SK-N-DZ (cell line): ENCODE data around the gene P4HA2.
A peak's percentile ranks its signal among the peaks of the same experiment; 100 is the strongest.
"Not testable (repeated sequence)": the region's sequence is repeated elsewhere in the genome, so short reads cannot be mapped to it uniquely, and the experiment has no call there.

Experiments used
- DNase-seq: peaks from one replicate; pipeline ENCODE4 v3.0.0-alpha.2; 2015; ENCODE audit warnings: low spot score

P4HA2 gene

GRCh38 chr5:132199116-132199680 lies 28.5 kb downstream of the P4HA2 start:
- DNase-seq = peak; percentile 63

GRCh38 chr5:132198571-132198970 lies 29.1 kb downstream of the P4HA2 start:
- no peak for DNase-seq

GRCh38 chr5:132195727-132196126 lies 31.9 kb downstream of the P4HA2 start:
- DNase-seq = no peak

- DNase-seq = no peak
Observed at GRCh38 chr5:132193165-132193694, 34.4 kb downstream of the P4HA2 start.

GRCh38 chr5:132190161-132190817 lies 37.4 kb downstream of the P4HA2 start:
- peak; percentile 82 for DNase-seq

- DNase-seq = no peak
Observed at GRCh38 chr5:132184588-132184987, 43.1 kb downstream of the P4HA2 start.

- DNase-seq = no peak
Observed at GRCh38 chr5:132183723-132184122, 43.9 kb downstream of the P4HA2 start.

GRCh38 chr5:132182359-132183040 lies 45.2 kb downstream of the P4HA2 start:
- no peak for DNase-seq

GRCh38 chr5:132181011-132181629 lies 46.5 kb downstream of the P4HA2 start:
- DNase-seq = no peak

GRCh38 chr5:132180134-132180745 lies 47.4 kb downstream of the P4HA2 start:
- DNase-seq = peak; percentile 41

GRCh38 chr5:132179405-132179804 lies 48.2 kb downstream of the P4HA2 start:
- no peak for DNase-seq

GRCh38 chr5:132177691-132178149 lies 49.9 kb downstream of the P4HA2 start:
- DNase-seq = no peak

- no peak for DNase-seq
Observed at GRCh38 chr5:132176987-132177386, 50.7 kb downstream of the P4HA2 start.

- DNase-seq = peak; percentile 24
Observed at GRCh38 chr5:132176521-132176945, 51.1 kb downstream of the P4HA2 start.

GRCh38 chr5:132162945-132163344 lies 64.7 kb downstream of the P4HA2 start:
- no peak for DNase-seq

GRCh38 chr5:132161574-132162326 lies 65.9 kb downstream of the P4HA2 start:
- DNase-seq = not testable (repeated sequence)

GRCh38 chr5:132156413-132156812 lies 71.2 kb downstream of the P4HA2 start:
- DNase-seq = no peak

- DNase-seq = no peak
Observed at GRCh38 chr5:132150565-132150964, 77.1 kb downstream of the P4HA2 start.

- no peak for DNase-seq
Observed at GRCh38 chr5:132147663-132148062, 80.0 kb downstream of the P4HA2 start.

- not testable (repeated sequence) for DNase-seq
Observed at GRCh38 chr5:132145326-132145725, 82.3 kb downstream of the P4HA2 start.

GRCh38 chr5:132143148-132143547 lies 84.5 kb downstream of the P4HA2 start:
- no peak for DNase-seq
